ENCODE data around the gene VEGFA.

The VEGFA gene

DNA sequence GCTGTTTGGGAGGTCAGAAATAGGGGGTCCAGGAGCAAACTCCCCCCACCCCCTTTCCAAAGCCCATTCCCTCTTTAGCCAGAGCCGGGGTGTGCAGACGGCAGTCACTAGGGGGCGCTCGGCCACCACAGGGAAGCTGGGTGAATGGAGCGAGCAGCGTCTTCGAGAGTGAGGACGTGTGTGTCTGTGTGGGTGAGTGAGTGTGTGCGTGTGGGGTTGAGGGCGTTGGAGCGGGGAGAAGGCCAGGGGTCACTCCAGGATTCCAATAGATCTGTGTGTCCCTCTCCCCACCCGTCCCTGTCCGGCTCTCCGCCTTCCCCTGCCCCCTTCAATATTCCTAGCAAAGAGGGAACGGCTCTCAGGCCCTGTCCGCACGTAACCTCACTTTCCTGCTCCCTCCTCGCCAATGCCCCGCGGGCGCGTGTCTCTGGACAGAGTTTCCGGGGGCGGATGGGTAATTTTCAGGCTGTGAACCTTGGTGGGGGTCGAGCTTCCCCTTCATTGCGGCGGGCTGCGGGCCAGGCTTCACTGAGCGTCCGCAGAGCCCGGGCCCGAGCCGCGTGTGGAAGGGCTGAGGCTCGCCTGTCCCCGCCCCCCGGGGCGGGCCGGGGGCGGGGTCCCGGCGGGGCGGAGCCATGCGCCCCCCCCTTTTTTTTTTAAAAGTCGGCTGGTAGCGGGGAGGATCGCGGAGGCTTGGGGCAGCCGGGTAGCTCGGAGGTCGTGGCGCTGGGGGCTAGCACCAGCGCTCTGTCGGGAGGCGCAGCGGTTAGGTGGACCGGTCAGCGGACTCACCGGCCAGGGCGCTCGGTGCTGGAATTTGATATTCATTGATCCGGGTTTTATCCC lies at the start of gene VEGFA:
TSS of gene VEGFA (plus strand) at position 686 of the 846 bp plus-strand sequence.
- peak; percentile 93 for DNase-seq

DNA sequence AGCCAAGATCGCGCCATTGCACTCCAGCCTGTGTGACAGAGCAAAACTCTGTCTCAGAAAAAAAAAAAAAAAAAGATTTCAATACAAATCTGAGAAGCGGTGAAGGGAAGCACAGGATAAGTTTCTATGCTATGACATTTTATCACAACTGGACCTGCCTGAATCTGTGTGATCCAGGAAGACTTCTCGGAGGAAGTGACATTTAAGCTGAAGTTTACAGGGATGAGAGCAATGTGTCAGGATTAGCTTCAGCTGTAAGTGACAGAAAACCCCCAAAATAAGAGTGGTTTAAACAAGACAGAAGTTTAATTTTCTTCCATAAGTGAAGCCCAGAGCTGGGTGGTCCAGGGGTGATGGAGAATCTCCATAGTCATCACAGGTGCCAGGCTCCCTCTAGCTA lies 49.0 kb upstream of the VEGFA start:
- no peak for DNase-seq

DNA sequence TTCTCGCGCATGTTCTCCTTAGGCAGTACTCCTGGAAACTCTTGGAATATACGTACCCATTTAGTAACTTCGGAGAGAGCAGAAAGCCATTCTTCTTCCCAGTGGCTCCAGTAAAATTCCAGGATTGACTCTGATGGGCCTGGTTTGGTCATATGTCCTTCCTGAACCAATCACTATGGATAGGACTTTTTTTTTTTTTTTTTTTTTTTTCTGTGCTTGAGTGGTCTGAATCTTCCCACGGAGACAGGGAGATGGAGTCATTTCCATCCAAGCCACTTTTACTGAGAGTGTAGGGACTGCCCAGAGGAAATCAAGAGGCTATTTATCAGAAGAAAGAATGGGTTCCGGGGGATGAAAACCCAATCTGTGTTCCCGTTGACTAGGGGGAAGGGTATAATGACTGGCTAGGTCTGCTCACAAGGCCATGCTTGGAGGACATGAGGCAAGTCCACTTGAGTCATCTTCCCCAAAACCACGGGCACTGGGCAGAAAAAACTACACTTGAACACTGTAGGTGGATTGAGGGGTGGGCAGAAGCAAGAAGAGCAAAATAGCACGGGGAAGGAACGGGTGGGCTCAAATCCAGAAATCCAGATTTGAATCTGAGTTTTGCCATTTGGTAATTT lies 47.0 kb upstream of the VEGFA start:
- DNase-seq = no peak

DNA sequence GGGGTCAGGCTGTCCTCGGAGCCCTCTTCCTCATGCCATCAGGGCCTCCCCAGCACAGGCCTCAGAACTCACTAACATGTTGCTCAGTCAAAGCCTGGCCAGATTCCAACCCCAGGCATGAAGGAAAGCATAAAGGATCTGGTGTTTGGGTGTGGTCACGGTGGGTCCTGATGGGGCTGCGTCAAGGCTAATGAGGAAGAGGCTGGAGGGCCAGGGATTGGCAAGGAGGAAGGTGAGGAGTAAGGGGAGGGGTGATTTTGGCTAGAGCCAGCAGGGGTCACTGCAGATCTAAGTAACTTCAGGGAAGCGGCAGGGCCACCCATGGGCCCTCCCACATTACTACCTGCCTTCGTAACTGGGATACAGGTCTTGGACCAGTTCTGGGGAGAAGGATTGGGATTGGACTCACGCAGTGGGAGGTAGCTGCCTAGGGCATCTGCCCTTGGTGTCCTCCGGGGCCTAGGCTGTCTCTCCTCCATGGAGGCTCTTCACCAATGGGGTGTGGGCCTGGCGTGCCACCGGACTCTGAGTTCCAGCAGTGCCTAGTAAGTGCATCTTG lies 46.2 kb upstream of the VEGFA start:
- DNase-seq = peak; percentile 77

DNA sequence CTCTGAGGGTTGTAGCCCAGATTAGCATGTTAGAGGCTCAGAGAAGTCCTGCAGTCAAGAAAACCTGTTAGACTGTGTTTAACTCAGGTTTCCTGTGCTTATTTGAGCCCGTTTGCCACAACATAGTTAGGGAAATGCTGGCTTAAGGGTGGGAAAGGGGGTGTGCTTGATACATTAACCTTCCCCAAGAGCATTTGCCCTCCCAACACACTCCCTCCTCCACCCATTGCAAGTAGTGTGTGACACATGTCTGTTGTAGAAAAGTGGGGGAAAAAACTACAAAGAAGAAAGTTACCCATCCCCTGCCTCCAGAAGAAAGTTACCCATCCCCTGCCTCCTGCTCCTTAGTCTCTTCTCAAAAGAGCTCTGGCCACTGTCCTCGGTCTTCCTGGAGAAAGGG lies 45.7 kb upstream of the VEGFA start:
- no peak for DNase-seq

DNA sequence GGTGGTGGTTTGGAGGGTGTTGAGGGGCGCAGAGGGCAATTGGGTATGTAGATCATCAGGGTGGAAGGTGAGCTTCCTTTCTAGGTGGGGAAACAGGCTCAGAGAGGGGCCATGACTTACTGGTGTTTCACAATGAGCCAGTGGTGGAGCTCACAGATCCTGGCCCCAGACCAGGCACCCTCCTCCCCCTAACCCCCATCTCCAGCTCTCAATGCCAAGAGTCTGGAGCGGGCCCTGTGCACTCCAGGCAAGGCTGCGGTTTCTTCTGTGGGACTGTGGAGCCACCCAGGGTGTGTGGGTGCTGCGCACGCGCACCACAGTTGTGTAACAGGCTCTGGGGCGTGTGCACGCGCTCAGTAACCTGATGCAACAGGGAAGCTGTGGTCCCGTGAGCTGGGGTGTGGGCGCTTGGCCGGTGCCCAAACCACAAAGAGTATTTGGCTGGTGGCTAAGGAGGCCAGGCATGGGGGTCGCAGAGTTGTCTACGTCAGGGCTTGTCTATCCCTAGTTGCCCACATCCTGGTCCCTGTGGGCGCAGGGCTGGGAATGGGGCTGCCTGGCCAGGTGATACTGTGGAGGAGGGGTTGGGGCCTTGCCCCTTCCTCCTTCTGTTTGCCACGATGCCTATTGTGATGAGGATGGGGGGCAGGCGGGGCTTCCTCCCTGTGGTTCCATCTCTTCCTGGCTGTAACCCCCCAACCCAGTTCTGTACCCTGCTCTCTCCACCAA lies 44.9 kb upstream of the VEGFA start:
- peak; percentile 68 for DNase-seq

DNA sequence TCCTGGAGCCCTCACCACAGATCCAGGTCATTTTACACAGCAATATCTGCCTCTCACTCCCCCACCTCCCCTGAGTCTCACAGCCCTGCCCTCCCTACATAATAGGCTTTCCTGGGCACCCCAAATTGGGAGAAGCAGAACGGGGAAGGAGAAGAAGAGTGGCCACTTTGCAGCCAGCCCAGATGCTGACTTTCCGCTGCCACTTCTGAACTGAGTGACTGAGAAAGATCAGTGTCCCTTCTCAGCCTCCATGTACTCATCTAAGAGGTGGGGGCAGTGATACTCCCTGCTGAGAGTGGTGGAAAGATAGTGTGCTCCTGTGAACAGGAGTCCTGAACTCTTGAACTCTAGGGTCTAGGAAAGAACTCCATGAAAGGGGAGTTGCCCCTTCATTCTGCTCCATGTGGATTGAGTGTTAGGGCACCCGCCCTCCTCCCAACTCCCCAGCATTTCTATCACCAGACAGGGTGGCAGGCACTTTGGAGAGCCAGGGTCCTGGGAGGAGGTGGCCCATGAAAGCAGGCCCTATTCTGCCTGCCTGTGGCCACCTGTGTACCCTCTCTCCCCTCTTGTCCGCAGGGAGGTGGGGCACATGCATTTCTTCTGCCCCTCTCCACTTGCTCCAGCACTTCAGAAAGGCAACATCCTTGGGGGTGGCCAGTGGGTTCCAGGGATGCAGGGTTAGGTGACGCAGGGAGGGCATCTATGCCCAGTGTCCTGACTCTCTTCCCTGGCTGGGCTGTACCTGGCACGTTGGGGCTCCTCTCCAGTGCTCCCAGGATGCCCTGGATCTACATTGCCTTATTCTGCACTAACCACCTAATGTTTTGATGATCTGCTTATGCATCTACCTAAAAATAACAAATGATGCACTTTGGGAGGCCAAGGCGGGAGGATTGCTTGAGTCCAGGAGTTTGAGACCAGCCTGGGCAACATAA lies 44.1 kb upstream of the VEGFA start:
- DNase-seq = no peak

DNA sequence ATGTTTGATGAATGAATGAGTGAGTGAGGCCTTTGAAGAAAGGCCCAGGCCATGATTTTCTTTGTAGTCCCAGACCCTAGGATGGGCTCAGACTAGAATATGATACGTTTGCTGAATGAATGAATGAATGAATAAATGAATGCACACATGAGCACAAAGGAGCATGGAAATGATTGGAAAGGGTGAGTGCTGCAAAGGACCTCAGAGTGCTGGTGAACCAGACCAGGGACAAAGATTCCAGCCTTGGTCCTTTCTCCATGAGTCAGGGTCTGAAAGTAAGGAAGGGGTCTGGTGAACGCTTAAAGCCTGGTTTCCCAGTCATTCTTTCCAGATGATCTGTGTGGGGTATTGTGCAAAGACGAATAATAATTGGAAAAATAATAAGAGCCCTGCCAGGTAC lies 42.4 kb upstream of the VEGFA start:
- no peak for DNase-seq

DNA sequence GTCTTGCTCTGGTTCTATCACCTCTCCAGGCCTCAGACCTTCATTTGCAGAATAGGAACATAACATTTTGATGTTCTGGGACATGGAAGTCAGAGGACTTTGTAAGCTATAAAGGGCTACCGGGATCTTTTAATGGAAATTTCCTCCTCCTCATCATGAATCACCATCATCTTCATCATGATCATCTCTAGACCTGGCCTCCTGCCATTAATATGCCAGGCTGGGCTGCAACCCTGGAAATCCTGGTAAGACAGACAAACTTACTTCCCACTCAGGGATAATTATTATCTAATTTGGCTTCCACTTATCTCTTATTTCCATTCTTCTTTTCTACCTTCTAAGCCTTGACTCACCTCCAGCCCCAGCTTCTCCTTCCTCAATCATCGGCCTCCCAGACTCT lies 41.4 kb upstream of the VEGFA start:
- no peak for DNase-seq

DNA sequence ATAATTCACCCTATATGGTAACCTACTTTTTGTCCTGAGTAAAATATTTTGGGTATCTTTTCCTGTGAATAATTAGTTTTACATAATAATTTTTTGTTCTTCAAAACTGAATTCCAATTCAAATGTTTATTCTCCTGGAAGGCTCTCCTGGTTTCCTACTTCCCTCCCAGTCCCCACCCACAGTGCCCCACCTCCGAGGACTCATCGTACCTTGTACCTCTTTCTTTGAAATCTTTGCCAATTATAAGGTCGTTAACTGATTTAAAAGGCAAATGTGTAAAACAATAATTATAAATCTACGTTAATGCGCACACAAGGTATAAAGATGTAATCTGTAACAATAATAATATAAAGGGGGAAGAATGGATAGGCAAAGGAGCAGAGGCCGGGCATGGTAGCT lies 40.5 kb upstream of the VEGFA start:
- no peak for DNase-seq

DNA sequence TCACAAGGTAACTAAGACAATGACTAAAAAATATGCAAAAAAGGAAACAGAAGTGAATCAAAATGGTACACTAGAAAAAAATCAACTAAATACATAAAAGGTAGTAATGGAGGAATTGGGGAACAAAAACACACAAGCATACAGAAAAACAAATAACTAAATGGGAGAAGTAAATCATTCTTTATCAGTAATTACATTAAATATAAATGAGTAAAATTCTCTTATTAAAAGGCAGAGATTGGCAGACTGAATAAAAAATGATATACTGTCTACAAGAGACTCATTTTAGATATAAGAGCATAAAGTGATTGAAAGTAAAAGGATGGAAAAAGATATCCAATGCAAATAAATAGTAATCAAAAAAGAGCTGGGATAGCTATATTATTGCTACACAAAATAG lies 39.4 kb upstream of the VEGFA start:
- DNase-seq = no peak

DNA sequence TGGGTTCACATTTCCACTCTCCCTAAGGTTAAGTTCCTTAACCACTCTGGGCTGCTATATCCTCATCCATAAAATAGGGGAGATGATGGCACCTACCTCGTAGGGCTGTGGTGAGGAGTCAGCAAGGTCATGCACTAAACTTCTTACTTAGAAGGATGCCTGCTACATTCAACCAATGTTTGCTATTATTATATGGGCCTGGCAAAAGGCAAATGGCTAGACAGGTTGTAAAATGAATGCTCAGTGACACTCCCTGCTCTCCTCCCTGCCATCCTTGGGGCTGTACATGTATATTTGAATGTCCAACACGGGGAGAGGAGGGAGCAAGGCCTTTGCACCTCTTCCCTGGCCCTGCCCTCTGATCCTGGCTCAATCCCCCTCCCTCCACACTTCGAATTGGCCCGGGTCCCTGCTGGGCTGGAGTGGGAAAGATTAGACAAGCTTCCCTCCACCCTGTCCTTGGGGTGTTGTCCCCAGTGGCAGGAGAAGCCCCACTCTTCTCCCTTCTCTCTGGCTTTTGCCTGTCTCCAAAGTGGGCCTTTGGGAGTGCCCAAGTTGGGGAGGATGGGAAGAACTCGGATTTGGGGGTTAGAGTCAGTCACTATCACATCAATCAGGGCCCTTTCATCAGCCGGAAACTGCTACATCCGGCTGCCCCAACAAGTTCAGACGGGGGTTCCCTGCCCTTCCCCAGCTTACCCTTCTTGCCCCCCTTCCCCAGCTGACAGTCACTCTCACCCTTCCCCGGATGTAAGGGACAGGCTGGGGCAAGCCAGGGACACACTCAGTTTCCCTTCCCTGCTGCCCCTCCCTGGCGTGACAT lies 36.3 kb upstream of the VEGFA start:
- no peak for DNase-seq

DNA sequence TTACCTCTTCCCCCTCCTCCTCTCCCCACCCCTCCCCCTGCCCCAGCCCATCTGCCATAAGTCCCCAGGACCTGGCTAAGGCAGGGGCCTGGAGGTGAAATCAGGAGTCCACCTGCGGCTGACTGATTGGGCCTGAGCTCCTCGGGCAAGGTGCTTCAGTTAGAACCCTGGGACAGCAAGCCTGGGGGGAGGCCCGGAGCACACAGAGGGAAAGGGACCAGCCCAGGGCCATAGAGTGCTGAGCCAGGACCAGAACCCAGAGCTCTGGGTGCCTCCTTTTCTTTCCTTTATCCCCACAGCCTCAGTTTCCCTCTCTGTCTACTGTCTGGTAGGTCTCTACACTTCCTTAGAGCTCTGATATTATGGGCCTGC lies 35.7 kb upstream of the VEGFA start:
- no peak for DNase-seq

DNA sequence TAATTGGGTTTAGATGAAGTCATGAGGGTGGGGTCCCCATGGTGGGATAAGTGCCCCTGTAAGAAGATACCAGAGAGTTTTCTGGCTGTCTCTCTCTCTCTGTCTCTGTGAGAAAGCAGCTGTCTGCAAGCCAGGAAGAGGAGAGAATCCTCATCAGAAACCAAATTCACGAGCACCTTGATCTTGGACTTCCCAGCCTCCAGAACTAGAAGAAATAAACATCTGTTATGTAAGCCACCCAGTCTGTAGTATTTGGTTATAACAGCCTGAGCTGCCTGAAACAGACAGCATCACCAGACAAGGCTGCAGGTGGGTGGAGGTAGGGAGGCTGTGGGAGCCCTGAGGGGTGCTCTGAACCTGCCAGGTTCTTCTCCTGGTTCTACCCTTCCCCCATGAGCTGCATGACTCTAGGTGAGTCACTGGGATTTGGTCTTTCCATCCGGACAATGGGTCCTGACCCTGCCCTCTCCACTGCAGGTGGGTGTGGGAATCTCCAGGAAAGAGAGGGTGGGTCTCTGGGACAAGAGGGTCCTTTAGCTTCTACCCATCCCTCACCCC lies 34.3 kb upstream of the VEGFA start:
- DNase-seq = no peak

DNA sequence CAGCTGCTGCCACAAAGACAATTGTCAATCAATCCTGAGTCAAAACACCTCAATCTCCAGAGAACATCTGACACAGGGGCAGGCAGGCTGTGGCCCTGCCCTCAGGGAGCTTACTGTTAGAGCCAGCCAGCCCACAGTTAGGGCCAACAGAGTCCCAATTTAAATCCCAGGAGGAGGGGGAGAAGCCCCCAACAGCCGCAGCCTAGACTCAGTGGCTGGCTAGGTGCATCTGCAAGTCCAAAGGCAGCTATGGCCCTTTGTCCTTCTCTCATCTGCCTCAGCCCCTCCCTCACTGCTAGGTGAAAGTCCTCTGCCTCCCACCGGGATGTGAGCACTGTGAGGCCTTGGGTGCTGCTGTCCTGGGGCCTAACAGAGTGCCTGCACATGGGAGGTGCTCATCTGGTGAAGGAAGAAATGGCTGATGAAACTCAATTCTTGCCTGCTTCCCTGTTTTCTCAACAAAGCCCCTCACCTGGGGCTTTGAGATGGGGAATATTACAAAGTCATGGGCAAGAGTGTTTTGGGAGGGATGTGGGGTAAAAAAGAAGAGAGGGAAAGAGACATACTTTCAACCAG lies 33.7 kb upstream of the VEGFA start:
- no peak for DNase-seq

DNA sequence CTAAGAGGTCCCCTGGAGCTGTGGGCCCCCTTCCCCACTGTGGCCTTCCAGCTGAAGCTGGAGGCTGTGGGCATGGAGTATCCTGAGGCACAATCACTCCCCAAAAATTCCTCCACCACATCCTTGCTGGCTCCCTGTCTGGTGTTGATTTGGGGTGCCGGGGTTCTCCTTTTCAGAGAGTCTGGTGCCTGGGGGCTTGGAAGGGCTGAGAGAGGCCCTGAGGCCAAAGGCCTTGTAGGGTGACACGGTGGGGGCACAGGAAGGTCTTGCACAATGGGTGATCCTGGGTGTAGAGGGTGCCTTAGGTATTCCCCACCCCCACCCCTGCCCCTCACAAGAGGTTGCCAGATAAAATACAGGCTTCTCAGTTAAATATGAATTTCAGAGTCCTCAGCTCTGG lies 33.2 kb upstream of the VEGFA start:
- no peak for DNase-seq

DNA sequence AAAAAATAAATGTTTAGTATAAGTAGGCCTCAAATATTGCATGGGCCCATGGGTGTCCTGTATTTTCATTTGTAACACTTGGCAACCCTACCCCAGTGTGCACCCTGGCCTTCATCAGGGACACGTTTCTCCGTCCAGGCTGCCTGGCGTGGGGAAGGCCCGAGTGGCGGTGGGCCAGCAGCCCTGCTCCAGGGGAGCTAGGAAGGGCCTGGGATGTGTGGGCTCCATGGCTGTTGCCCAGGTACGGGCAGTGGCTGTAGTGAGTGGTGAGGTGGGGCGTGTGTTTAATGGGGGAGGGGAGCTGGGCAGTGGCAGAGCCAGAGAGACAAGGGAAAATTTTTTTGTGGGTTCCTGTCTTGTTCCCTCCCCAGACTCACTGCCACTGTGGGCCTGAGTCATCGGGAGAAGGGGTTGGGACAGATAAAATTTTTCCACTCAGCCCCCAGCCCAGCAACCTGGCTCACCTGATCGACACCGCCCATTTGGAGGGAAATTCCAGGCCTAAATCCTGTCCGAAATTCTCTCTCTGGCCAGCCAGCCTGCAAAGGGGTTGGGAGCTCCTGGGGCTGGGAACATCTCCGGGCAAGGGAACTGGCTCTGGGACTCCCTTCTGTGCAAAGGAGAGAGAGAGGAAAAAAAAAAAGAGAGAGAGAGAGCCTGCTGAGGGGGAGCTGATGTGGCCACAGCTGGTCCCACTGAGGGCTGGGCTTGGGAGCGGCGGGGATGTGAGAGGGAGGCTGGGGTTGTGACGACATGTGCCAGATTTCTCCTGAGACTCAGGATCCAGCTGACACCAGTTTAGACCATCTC lies 32.5 kb upstream of the VEGFA start:
- DNase-seq = no peak

DNA sequence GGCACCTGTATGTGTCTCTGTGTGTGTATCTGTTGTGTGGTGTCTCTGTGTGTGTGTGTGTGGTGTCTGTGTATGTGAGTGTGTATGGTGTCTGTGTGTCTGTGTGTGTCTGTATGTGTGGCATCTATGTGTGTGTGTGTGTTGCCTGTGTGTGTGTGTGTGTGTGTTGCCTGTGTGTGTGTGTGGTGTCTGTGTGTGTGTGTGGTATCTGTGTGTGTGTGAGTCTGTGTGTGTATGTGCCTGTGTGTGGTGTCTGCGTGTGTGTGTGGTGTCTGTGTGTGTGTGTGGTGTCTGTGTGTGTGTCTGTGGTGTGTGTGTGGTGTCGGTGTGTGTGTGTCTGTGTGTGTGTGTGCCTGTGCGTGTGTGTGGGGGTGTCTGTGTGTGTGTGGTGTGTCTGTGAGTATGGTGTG lies 31.7 kb upstream of the VEGFA start:
- no peak for DNase-seq

DNA sequence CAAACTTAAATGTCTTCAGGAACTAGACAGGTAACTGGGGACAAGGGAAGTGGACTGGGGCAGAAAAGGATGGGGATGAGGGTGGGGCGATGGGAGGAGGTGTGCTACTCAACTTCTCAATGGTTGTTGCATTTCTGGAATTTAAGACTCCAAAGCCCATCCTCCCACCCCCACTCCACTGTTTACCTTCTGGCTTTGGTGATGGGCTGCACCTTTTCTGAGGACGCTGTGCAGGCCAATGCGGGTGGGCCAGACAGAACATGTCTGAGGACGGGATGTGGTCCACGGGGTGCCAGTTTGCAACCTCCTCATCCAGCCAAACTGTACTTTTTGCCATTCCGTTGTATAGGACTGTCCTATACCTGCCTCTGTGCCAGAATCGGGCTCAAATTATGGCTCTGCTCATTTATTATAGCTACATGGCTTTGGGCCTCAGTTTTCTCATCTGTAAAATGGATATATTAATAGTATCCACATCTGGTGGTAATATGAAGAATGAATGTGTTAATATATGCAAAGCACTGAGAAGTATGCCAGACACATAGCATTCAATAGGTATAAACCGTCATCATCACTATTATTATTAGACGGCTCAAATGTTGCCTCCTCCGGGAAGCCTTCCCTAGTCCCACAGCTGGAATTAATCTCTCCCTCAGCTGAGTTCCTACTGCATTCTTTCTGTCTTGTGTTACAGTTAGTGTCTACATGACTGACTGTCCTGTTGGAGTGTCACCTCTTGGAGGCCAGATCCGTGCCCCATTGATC lies 31.0 kb upstream of the VEGFA start:
- no peak for DNase-seq
